ENCODE data around the gene NTM. TPM values are rescaled to one million over a fixed set of nuclear protein-coding genes. Genes with fewer than 3 reads are reported as not detected.

Gene NTM
- total RNA-seq, 4 donors from 2014 or later: 3.6 to 11.8 (median 7.8) TPM

DNA sequence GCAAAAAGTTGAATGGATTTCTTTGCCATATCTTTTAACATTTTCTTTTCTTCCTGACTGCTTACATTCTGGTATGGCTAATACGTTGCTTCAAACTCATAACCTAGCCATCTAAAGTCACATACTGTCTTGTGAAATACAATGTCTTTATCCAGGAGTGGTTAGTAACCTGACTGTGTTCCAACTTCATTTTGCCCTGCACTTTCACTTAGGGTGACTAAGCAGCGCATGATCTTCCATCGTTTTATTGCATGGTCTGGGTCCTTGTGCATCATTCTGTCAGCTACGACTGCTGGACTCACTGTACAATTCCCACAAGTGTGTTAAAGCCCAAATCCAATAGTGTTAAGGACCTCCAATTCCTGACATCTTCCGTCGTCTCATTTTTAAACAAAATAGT, 403.2 kb downstream of the NTM start:
- Histone ChIP-seq H3K36me3 (no peaks in the 10 kb centered on the region), H3K27me3 (peaks cover 29% of the 10 kb centered on the region), H3K9me3 (no peaks in the 10 kb centered on the region), H3K27ac (no peak overlapping the region), H3K4me3 (no peak overlapping the region), H3K4me1 (no peaks in the 10 kb centered on the region)
- WGBS, 2 donors (ENCODE audit: low coverage in 1 of 2): 88 to 89% methylated on average over 6 of the region's 6 CpGs
- no peak for ATAC-seq
- TF ChIP-seq POLR2AphosphoS5 (IDR thresholded peaks at IDR 0.05) (no peak), POLR2A (IDR thresholded peaks at IDR 0.05) (no peak), EP300 (IDR thresholded peaks at IDR 0.05) (no peak)
- TF ChIP-seq, protein P1, sequence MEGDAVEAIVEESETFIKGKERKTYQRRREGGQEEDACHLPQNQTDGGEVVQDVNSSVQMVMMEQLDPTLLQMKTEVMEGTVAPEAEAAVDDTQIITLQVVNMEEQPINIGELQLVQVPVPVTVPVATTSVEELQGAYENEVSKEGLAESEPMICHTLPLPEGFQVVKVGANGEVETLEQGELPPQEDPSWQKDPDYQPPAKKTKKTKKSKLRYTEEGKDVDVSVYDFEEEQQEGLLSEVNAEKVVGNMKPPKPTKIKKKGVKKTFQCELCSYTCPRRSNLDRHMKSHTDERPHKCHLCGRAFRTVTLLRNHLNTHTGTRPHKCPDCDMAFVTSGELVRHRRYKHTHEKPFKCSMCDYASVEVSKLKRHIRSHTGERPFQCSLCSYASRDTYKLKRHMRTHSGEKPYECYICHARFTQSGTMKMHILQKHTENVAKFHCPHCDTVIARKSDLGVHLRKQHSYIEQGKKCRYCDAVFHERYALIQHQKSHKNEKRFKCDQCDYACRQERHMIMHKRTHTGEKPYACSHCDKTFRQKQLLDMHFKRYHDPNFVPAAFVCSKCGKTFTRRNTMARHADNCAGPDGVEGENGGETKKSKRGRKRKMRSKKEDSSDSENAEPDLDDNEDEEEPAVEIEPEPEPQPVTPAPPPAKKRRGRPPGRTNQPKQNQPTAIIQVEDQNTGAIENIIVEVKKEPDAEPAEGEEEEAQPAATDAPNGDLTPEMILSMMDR (IDR thresholded peaks at IDR 0.05): no peak

DNA sequence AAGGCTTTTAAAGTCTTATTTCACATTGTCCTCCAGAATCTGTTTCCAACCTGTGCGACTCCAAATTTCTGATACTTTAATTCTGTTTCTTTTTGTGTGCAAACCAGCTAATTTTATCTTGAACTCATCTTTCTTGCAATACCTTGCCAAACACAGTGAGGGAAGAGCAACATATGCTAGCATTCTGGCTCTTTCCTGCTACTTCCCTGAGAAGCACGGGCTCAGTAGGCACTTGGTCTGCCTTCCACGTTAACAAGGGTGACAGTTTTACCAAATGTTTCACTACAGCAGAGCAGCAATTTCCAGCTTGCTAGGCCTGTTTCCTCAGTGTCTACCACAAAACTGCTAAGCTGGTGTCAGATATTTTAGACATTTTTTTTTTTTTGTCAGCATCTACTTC, 405.8 kb downstream of the NTM start:
- Histone ChIP-seq H3K27ac (no peak overlapping the region), H3K36me3 (no peaks in the 10 kb centered on the region), H3K27me3 (peaks cover 40% of the 10 kb centered on the region), H3K4me3 (no peak overlapping the region), H3K9me3 (no peaks in the 10 kb centered on the region), H3K4me1 (no peaks in the 10 kb centered on the region)
- no peak for ATAC-seq
- 61 to 80% methylated on average over 3 of the region's 3 CpGs for WGBS, 2 donors (ENCODE audit: low coverage in 1 of 2)
- TF ChIP-seq POLR2A (IDR thresholded peaks at IDR 0.05) (no peak), EP300 (IDR thresholded peaks at IDR 0.05) (no peak), POLR2AphosphoS5 (IDR thresholded peaks at IDR 0.05) (no peak)
- TF ChIP-seq, protein P1 (IDR thresholded peaks at IDR 0.05): no peak

DNA sequence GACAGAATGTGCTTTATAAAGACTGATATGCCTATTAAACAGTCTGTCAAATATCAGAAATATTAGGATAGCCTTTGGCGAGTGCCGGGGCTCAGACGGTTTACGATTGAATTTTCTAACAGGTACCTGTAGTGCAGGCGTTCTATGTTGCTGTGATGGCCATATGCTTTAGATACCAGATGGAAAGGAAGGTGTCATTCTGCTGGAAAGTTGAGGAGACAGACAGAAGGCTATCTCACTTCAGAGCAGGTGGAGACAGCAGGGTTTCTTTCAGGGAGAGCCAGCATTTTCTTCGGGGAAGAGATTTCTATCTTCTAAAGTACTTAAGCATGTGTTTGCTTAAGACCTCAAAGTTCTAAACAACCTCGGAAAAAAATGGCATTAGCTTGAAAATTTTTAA, 415.4 kb downstream of the NTM start:
- Histone ChIP-seq H3K36me3 (no peaks in the 10 kb centered on the region), H3K27me3 (peaks cover 6% of the 10 kb centered on the region), H3K4me3 (no peak overlapping the region), H3K4me1 (no peaks in the 10 kb centered on the region), H3K27ac (no peak overlapping the region), H3K9me3 (no peaks in the 10 kb centered on the region)
- no peak for ATAC-seq
- no peak for TF ChIP-seq POLR2AphosphoS5 (IDR thresholded peaks at IDR 0.05)
- no peak for TF ChIP-seq POLR2A (IDR thresholded peaks at IDR 0.05)
- TF ChIP-seq, protein P1 (IDR thresholded peaks at IDR 0.05): no peak
- TF ChIP-seq EP300 (IDR thresholded peaks at IDR 0.05): no peak
- 63 to 67% methylated on average over 7 of the region's 7 CpGs for WGBS, 2 donors (ENCODE audit: low coverage in 1 of 2)

DNA sequence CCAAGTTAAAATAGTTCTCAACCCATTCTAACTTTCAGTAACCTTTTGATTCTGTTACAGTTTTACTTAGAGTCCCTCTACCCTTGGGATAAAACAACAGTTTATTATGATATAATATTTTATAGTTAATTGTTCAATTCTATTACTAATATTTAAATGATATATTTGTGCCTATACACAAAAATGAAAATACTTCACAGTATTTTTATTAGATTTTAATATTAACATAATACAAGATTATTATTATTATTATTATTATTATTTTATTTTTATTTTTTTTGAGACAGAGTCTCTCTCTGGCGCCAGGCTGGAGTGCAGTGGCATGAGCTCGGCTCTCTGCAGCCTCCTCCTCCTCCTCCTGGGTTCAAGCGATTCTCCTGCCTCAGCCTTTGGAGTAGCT, 416.7 kb downstream of the NTM start:
- Histone ChIP-seq H3K27ac (no peak overlapping the region), H3K36me3 (no peaks in the 10 kb centered on the region), H3K4me3 (no peak overlapping the region), H3K4me1 (no peaks in the 10 kb centered on the region), H3K27me3 (peaks cover 6% of the 10 kb centered on the region), H3K9me3 (no peaks in the 10 kb centered on the region)
- TF ChIP-seq EP300 (IDR thresholded peaks at IDR 0.05) (no peak), POLR2AphosphoS5 (IDR thresholded peaks at IDR 0.05) (no peak), POLR2A (IDR thresholded peaks at IDR 0.05) (no peak)
- TF ChIP-seq, protein P1 (IDR thresholded peaks at IDR 0.05): no peak
- no peak for ATAC-seq
- 72 to 77% methylated on average over 3 of the region's 3 CpGs for WGBS, 2 donors (ENCODE audit: low coverage in 1 of 2)

DNA sequence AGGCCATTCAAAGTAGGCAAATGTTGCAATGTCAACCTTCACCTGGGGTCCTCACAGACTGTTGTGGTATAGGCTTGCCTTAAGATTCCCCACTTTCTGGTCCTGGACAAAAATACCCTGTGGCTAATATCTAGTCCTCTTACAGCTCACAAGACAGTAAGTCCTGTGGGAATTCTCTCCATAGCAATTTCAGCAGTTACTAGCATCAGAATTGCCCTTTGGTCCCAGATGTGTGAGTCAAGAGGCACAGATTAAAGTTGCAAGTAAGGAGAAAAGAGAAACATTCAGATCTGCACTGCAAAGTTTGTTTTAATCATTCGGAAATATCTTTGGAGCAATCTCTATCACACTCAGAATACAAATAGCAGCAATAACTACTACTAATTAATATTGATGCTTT, 420.2 kb downstream of the NTM start:
- WGBS, 2 donors (ENCODE audit: low coverage in 1 of 2): 38 to 47% methylated on average over 1 of the region's 1 CpG
- H3K27me3 ChIP-seq: peaks cover 9% of the 10 kb centered on the region
- H3K4me3 ChIP-seq: no peak overlapping the region
- no peaks in the 10 kb centered on the region for H3K9me3 ChIP-seq
- ATAC-seq: no peak
- TF ChIP-seq, protein P1 (IDR thresholded peaks at IDR 0.05): no peak
- TF ChIP-seq POLR2A (IDR thresholded peaks at IDR 0.05) (no peak), EP300 (IDR thresholded peaks at IDR 0.05) (no peak), POLR2AphosphoS5 (IDR thresholded peaks at IDR 0.05) (no peak)
- no peak overlapping the region for H3K27ac ChIP-seq
- no peaks in the 10 kb centered on the region for H3K4me1 ChIP-seq
- H3K36me3 ChIP-seq: no peaks in the 10 kb centered on the region
